Fibroblast of mammary gland (primary cell): Measurements from ENCODE around the gene FLYWCH2.
"Not testable (repeated sequence)": the region's sequence is repeated elsewhere in the genome, so short reads cannot be mapped to it uniquely, and the experiment has no call there.

Experiments used
- DNase-seq: peaks from one replicate; pipeline ENCODE4 v3.0.0-alpha.2; 2010; ENCODE audit warnings: low read depth
- H3K4me3 ChIP-seq: 2 replicates; pipeline ENCODE4 v1.5.1; 2011; ENCODE audit warnings: low read depth, mild to moderate bottlenecking, low read length, moderate library complexity; ENCODE audit not compliant: control insufficient read depth
- CTCF ChIP-seq: conservative IDR thresholded peaks from 2 replicates; pipeline ENCODE4 v1.5.1; 2011; ENCODE audit warnings: low read depth, low read length, inconsistent platforms; ENCODE audit not compliant: control insufficient read depth, insufficient read depth

FLYWCH2 gene

DNA sequence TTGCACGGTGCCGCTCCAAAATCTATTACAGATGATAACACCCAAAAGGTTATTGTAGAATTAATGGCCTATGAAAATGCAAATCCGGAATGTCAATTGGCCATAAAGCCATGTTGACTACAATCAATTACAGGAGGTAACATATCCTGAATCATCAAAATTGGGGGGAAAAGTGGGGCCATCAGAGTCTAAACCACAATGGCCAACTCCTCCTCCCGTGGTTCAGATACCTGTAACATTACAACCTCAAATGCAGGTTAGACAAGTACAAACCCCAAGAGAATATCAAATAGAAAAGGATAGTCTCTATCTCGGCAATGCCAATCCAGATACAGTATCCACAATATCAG lies 43.6 kb downstream of the FLYWCH2 start:
- TF ChIP-seq CTCF, result no peak
- no peak for DNase-seq
- H3K4me3 ChIP-seq, result peak overlapping the region; percentile 24

- TF ChIP-seq CTCF, result peak; percentile 81
- H3K4me3 ChIP-seq, result peak overlapping the region; percentile 24
- peak; percentile 91 for DNase-seq
These were observed 44.1 kb downstream of the FLYWCH2 start for GRCh38 chr16:2927010-2927646.

DNA sequence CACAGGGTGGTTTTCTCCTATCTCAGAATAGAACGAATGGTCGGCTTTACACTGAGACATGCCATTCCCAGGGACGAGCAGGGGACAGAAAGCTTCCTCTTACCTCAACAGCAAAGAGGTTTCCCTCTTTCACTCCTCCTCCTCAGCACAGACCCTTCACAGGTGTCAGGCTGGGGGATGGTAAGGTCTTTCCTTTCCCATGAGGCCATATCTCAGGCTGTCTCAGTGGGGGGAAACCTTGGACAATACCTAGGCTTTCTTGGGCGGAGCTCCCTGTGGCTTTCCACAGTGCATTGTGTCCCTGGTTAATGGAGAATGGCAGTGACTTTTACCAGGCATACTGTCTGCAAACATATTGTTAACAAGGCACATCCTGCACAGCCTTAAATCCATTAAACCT lies 45.1 kb downstream of the FLYWCH2 start:
- DNase-seq, result not testable (repeated sequence)

GRCh38 chr16:2928796-2929195 lies 45.8 kb downstream of the FLYWCH2 start:
- DNase-seq, result no peak
- no peak for TF ChIP-seq CTCF
- no peak overlapping the region for H3K4me3 ChIP-seq

More for the DNA sequence above, 45.1 kb downstream of the FLYWCH2 start:
- not testable (repeated sequence) for H3K4me3 ChIP-seq

DNA sequence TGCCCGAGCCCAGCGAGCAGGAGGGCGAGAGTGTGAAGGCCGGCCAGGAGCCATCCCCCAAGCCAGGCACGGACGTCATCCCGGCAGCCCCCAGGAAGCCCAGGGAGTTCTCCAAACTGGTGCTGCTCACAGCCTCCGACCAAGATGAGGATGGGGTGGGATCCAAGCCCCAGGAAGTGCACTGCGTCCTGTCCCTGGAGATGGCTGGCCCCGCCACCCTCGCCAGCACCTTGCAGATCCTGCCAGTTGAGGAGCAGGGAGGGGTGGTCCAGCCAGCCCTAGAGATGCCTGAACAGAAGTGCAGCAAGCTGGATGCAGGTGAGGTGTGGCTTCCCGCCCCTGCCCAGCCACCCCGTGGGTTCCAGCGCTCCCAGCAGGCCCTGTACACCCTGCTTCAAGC lies 46.7 kb downstream of the FLYWCH2 start:
- H3K4me3 ChIP-seq, result no peak overlapping the region

GRCh38 chr16:2930236-2930635 lies 47.2 kb downstream of the FLYWCH2 start:
- no peak overlapping the region for H3K4me3 ChIP-seq
- no peak for DNase-seq
- no peak for TF ChIP-seq CTCF

More for the DNA sequence above, 46.7 kb downstream of the FLYWCH2 start:
- no peak for DNase-seq
- no peak for TF ChIP-seq CTCF

DNA sequence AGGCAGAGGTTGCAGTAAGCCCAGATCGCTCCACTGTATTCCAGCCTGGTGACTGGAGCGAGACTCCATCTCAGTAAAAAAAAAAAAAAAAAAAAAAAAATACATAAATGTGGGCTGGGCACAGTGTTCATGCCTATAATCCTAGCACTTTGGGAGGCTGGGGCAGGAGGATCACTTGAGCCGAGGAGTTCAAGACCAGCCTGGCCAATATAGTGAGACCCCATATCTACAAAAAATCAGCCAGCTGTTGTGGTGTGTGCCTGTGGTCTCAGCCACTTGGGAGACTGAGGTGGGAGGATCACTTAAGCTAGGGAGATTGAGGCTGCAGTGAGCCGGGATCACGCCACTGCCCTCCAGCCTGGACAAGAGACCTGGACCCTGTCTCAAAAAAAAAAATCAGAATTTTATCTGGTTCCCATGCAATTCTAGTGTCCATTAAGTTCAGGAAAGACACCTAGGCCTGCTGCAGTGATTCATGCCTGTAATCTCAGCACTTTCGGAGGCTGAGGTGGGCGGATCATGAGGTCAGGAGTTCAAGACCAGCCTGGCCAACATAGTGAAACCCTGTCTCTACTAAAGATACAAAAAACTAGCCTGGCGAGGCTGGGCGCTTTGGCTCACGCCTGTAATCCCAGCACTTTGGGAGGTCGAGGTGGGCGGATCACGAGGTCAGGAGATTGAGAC lies 48.4 kb downstream of the FLYWCH2 start:
- DNase-seq, H3K4me3 ChIP-seq: not testable (repeated sequence)

DNA sequence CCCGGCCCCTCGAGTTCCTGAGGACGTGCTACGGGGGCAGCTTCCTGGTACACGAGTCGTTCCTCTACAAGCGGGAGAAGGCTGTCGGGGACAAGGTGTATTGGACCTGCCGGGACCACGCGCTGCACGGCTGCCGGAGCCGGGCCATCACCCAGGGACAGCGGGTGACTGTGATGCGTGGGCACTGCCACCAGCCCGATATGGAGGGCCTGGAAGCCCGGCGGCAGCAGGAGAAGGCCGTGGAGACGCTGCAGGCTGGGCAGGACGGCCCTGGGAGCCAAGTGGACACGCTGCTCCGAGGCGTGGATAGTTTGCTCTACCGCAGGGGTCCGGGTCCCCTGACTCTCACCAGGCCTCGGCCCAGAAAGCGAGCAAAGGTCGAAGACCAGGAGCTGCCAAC lies 50.1 kb downstream of the FLYWCH2 start:
- TF ChIP-seq CTCF, result no peak
- DNase-seq, result no peak
- no peak overlapping the region for H3K4me3 ChIP-seq
